ENCODE results near the gene TBC1D8B.

Gene TBC1D8B

GRCh38 chrX:106802388-106803275, at the start of gene TBC1D8B:
Gene TBC1D8B (plus strand): TSS chrX:106802673. CDS start chrX:106802854, 181 bp downstream.
- no peak for TF ChIP-seq GATA3 (IDR thresholded peaks at IDR 0.05; ENCODE audit: low read depth, low read length)
- no peak for TF ChIP-seq GATA2 (IDR thresholded peaks at IDR 0.05; ENCODE audit: low read depth, low read length)

- no peak for TF ChIP-seq GATA2 (IDR thresholded peaks at IDR 0.05; ENCODE audit: low read depth, low read length)
- TF ChIP-seq GATA3 (IDR thresholded peaks at IDR 0.05; ENCODE audit: low read depth, low read length) = no peak
Observed at GRCh38 chrX:106774981-106775380, 27.5 kb upstream of the TBC1D8B start.

GRCh38 chrX:106780264-106780663, 22.2 kb upstream of the TBC1D8B start:
- TF ChIP-seq GATA3 (IDR thresholded peaks at IDR 0.05; ENCODE audit: low read depth, low read length) (no peak), GATA2 (IDR thresholded peaks at IDR 0.05; ENCODE audit: low read depth, low read length) (no peak)

GRCh38 chrX:106780664-106781377, 21.7 kb upstream of the TBC1D8B start:
- TF ChIP-seq GATA3 (IDR thresholded peaks at IDR 0.05; ENCODE audit: low read depth, low read length) (no peak), GATA2 (IDR thresholded peaks at IDR 0.05; ENCODE audit: low read depth, low read length) (no peak)

- no peak for TF ChIP-seq GATA3 (IDR thresholded peaks at IDR 0.05; ENCODE audit: low read depth, low read length)
- TF ChIP-seq GATA2 (IDR thresholded peaks at IDR 0.05; ENCODE audit: low read depth, low read length) = no peak
Observed at GRCh38 chrX:106783716-106784115, 18.8 kb upstream of the TBC1D8B start.

GRCh38 chrX:106791495-106791894, 11.0 kb upstream of the TBC1D8B start:
- no peak for TF ChIP-seq GATA2 (IDR thresholded peaks at IDR 0.05; ENCODE audit: low read depth, low read length)
- no peak for TF ChIP-seq GATA3 (IDR thresholded peaks at IDR 0.05; ENCODE audit: low read depth, low read length)

- TF ChIP-seq GATA2 (IDR thresholded peaks at IDR 0.05; ENCODE audit: low read depth, low read length) = no peak
- no peak for TF ChIP-seq GATA3 (IDR thresholded peaks at IDR 0.05; ENCODE audit: low read depth, low read length)
Observed at GRCh38 chrX:106802063-106802387, 448 bp upstream of the TBC1D8B start.

- TF ChIP-seq GATA2 (IDR thresholded peaks at IDR 0.05; ENCODE audit: low read depth, low read length) (no peak), GATA3 (IDR thresholded peaks at IDR 0.05; ENCODE audit: low read depth, low read length) (no peak)
Observed at GRCh38 chrX:106811131-106811910, 8.8 kb downstream of the TBC1D8B start.

- TF ChIP-seq GATA2 (IDR thresholded peaks at IDR 0.05; ENCODE audit: low read depth, low read length) = no peak
- no peak for TF ChIP-seq GATA3 (IDR thresholded peaks at IDR 0.05; ENCODE audit: low read depth, low read length)
Observed at GRCh38 chrX:106862972-106863688, 60.7 kb downstream of the TBC1D8B start.

- TF ChIP-seq GATA2 (IDR thresholded peaks at IDR 0.05; ENCODE audit: low read depth, low read length) = no peak
- no peak for TF ChIP-seq GATA3 (IDR thresholded peaks at IDR 0.05; ENCODE audit: low read depth, low read length)
Observed at GRCh38 chrX:106863697-106864096, 61.2 kb downstream of the TBC1D8B start.

- TF ChIP-seq GATA3 (IDR thresholded peaks at IDR 0.05; ENCODE audit: low read depth, low read length) = no peak
- no peak for TF ChIP-seq GATA2 (IDR thresholded peaks at IDR 0.05; ENCODE audit: low read depth, low read length)
Observed at GRCh38 chrX:106874075-106874474, 71.6 kb downstream of the TBC1D8B start.

GRCh38 chrX:106875151-106875550, 72.7 kb downstream of the TBC1D8B start:
- TF ChIP-seq GATA3 (IDR thresholded peaks at IDR 0.05; ENCODE audit: low read depth, low read length) (no peak), GATA2 (IDR thresholded peaks at IDR 0.05; ENCODE audit: low read depth, low read length) (no peak)

GRCh38 chrX:106889468-106889867, 87.0 kb downstream of the TBC1D8B start:
- TF ChIP-seq GATA3 (IDR thresholded peaks at IDR 0.05; ENCODE audit: low read depth, low read length) = no peak
- no peak for TF ChIP-seq GATA2 (IDR thresholded peaks at IDR 0.05; ENCODE audit: low read depth, low read length)
